DND-41 (cell line): ENCODE data around the gene ZNF592.

Experiments used
- EZH2 ChIP-seq: IDR thresholded peaks from 3 replicates; pipeline ENCODE4 v1.6.1; 2012; ENCODE audit warnings: borderline replicate concordance, low read depth, mild to moderate bottlenecking, moderate library complexity, low read length, inconsistent platforms; ENCODE audit not compliant: severe bottlenecking
- TF ChIP-seq, protein P1 (sequence below): IDR thresholded peaks from 2 replicates; pipeline ENCODE4 v1.5.1; 2012; ENCODE audit warnings: borderline replicate concordance, low read length, moderate library complexity, mild to moderate bottlenecking; ENCODE audit not compliant: poor library complexity, severe bottlenecking; ENCODE audit errors: extremely low read depth

- TF ChIP-seq, protein P1, sequence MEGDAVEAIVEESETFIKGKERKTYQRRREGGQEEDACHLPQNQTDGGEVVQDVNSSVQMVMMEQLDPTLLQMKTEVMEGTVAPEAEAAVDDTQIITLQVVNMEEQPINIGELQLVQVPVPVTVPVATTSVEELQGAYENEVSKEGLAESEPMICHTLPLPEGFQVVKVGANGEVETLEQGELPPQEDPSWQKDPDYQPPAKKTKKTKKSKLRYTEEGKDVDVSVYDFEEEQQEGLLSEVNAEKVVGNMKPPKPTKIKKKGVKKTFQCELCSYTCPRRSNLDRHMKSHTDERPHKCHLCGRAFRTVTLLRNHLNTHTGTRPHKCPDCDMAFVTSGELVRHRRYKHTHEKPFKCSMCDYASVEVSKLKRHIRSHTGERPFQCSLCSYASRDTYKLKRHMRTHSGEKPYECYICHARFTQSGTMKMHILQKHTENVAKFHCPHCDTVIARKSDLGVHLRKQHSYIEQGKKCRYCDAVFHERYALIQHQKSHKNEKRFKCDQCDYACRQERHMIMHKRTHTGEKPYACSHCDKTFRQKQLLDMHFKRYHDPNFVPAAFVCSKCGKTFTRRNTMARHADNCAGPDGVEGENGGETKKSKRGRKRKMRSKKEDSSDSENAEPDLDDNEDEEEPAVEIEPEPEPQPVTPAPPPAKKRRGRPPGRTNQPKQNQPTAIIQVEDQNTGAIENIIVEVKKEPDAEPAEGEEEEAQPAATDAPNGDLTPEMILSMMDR = no peak
- no peak for TF ChIP-seq EZH2
Observed at GRCh38 chr15:84740691-84741090, 7.7 kb upstream of the ZNF592 start.
